Mesenchymal stem cell (in vitro differentiated cells and primary cell): ENCODE results near the gene CFAP97D1.

Source experiments
- DNase-seq: peaks from one replicate; pipeline ENCODE4 v3.0.0-alpha.2; 2013
- H2AFZ ChIP-seq: one replicate; pipeline ENCODE4 v1.6.1; 2013; ENCODE audit warnings: low read depth, mild to moderate bottlenecking, control low read depth, inconsistent platforms, low read length, moderate library complexity
- H2AK5ac ChIP-seq: 2 replicates; pipeline ENCODE4 v1.6.1; 2013; ENCODE audit warnings: low read length, moderate library complexity, mild to moderate bottlenecking, inconsistent platforms; ENCODE audit not compliant: severe bottlenecking
- H2BK120ac ChIP-seq: one replicate; pipeline ENCODE4 v1.6.1; 2013; ENCODE audit warnings: low read depth, mild to moderate bottlenecking, inconsistent platforms, low read length, moderate library complexity
- H2BK12ac ChIP-seq, 2 experiments: one replicate each; pipeline ENCODE4 v1.6.1; 2013; ENCODE audit warnings: inconsistent platforms in 2 of 2, low read length in 2 of 2, mild to moderate bottlenecking in 2 of 2, moderate library complexity in 2 of 2, control low read depth in 1 of 2
- H2BK15ac ChIP-seq: one replicate; pipeline ENCODE4 v1.6.1; 2013; ENCODE audit warnings: mild to moderate bottlenecking, low read depth, inconsistent platforms; ENCODE audit not compliant: poor library complexity, severe bottlenecking
- H2BK5ac ChIP-seq: 2 replicates; pipeline ENCODE4 v1.6.1; 2013; ENCODE audit warnings: low read depth, mild to moderate bottlenecking, low read length, control low read depth, inconsistent platforms; ENCODE audit not compliant: poor library complexity, severe bottlenecking
- H3K14ac ChIP-seq, 2 experiments: one replicate each; pipeline ENCODE4 v1.6.1; 2013; ENCODE audit warnings: inconsistent platforms in 2 of 2, low read length in 2 of 2, control low read depth in 1 of 2, mild to moderate bottlenecking in 1 of 2, moderate library complexity in 1 of 2
- H3K18ac ChIP-seq, 2 experiments: one replicate each; pipeline ENCODE4 v1.6.1; 2013; ENCODE audit warnings: inconsistent platforms in 2 of 2, low read length in 2 of 2, control low read depth in 1 of 2, low read depth in 1 of 2, mild to moderate bottlenecking in 1 of 2
- H3K23ac ChIP-seq, 2 experiments: one replicate each; pipeline ENCODE4 v1.6.1; 2013; ENCODE audit warnings: inconsistent platforms in 2 of 2, low read length in 2 of 2, mild to moderate bottlenecking in 2 of 2, moderate library complexity in 2 of 2, control low read depth in 1 of 2
- H3K27ac ChIP-seq: 2 replicates; pipeline ENCODE4 v1.5.1; 2013; ENCODE audit warnings: mild to moderate bottlenecking, moderate library complexity, low read length, control low read depth, inconsistent platforms; ENCODE audit not compliant: poor library complexity, severe bottlenecking
- H3K27me3 ChIP-seq, 2 experiments: 2 replicates each; pipeline versions ENCODE4 v1.6.1 to v1.7.0; 2013; ENCODE audit warnings: low read length in 2 of 2, mild to moderate bottlenecking in 2 of 2, moderate library complexity in 2 of 2, control low read depth in 1 of 2, inconsistent platforms in 1 of 2; ENCODE audit not compliant: control insufficient read depth in 1 of 2, insufficient read depth in 1 of 2
- H3K36me3 ChIP-seq, 2 experiments: 2 replicates each; pipeline versions ENCODE4 v1.6.1 to v1.7.0; 2013; ENCODE audit warnings: low read length in 2 of 2, control low read depth in 1 of 2, inconsistent platforms in 1 of 2, low read depth in 1 of 2, mild to moderate bottlenecking in 1 of 2; ENCODE audit not compliant: insufficient read depth in 2 of 2, control insufficient read depth in 1 of 2
- H3K4ac ChIP-seq, 2 experiments: one replicate each; pipeline ENCODE4 v1.6.1; 2013; ENCODE audit warnings: inconsistent platforms in 2 of 2, low read length in 2 of 2, mild to moderate bottlenecking in 2 of 2, moderate library complexity in 2 of 2, control low read depth in 1 of 2, low read depth in 1 of 2
- H3K4me1 ChIP-seq: 2 replicates; pipeline ENCODE4 v1.6.1; 2013; ENCODE audit warnings: low read depth, low read length, control low read depth; ENCODE audit not compliant: control insufficient read depth, insufficient read depth
- H3K4me2 ChIP-seq: 2 replicates; pipeline ENCODE4 v1.6.1; 2013; ENCODE audit warnings: low read length, mild to moderate bottlenecking, inconsistent platforms; ENCODE audit not compliant: poor library complexity, severe bottlenecking
- H3K4me3 ChIP-seq, 2 experiments: 2 replicates each; pipeline versions ENCODE4 v1.5.1 to v1.7.0; 2013; ENCODE audit warnings: low read length in 2 of 2, mild to moderate bottlenecking in 2 of 2, control low read depth in 1 of 2, low read depth in 1 of 2; ENCODE audit not compliant: insufficient read depth in 1 of 2
- H3K79me1 ChIP-seq: replicated peaks from 2 replicates; pipeline ENCODE4 v1.6.1; 2013; ENCODE audit warnings: mild to moderate bottlenecking, control low read depth, low read length, inconsistent platforms; ENCODE audit not compliant: poor library complexity, severe bottlenecking
- H3K9ac ChIP-seq: 2 replicates; pipeline ENCODE4 v1.7.0; 2013; ENCODE audit warnings: mild to moderate bottlenecking, low read length, moderate library complexity
- H3K9me3 ChIP-seq: 2 replicates; pipeline ENCODE4 v1.7.0; 2013; ENCODE audit warnings: mild to moderate bottlenecking, low read length; ENCODE audit not compliant: control insufficient read depth
- H4K8ac ChIP-seq: one replicate; pipeline ENCODE4 v1.6.1; 2013; ENCODE audit warnings: inconsistent platforms, mild to moderate bottlenecking, low read length, moderate library complexity
- H4K91ac ChIP-seq: one replicate; pipeline ENCODE4 v1.6.1; 2013; ENCODE audit warnings: mild to moderate bottlenecking, low read length, inconsistent platforms
- WGBS: methylation state at CpG from one replicate; pipeline ENCODE4 v1.1.7; 2013; ENCODE audit warnings: mixed read lengths; 5-methylcytosine and 5-hydroxymethylcytosine counted together

CFAP97D1 gene

GRCh38 chr17:43827596-43827995 lies 47.4 kb downstream of the CFAP97D1 start:
- Histone ChIP-seq H2AFZ (no peak overlapping the region), H3K9ac (no peak overlapping the region), H3K27ac (no peak overlapping the region), H3K79me1 (peaks cover 8% of the 10 kb centered on the region), H4K8ac (no peak overlapping the region), H3K23ac (no peak overlapping the region), H3K27me3 (no peaks in the 10 kb centered on the region), H3K4me1 (peaks cover 9% of the 10 kb centered on the region), H3K4me2 (no peak overlapping the region), H2BK120ac (no peak overlapping the region), H3K18ac (no peak overlapping the region), H3K14ac (no peak overlapping the region), H3K9me3 (no peaks in the 10 kb centered on the region), H2AK5ac (no peak overlapping the region), H3K36me3 (peaks cover 60 to 76% of the 10 kb centered on the region in 2 experiments), H2BK15ac (no peak overlapping the region), H3K4me3 (no peak overlapping the region), H2BK5ac (no peak overlapping the region), H4K91ac (no peak overlapping the region), H2BK12ac (no peak overlapping the region), H3K4ac (no peak overlapping the region)
- WGBS, result 93% methylated on average over 9 of the region's 9 CpGs
- DNase-seq, result no peak

GRCh38 chr17:43829738-43830137 lies 49.5 kb downstream of the CFAP97D1 start:
- H2AK5ac ChIP-seq, result no peak overlapping the region
- 99% methylated on average over 14 of the region's 14 CpGs for WGBS
- no peak overlapping the region for H2BK5ac ChIP-seq
- H2BK12ac ChIP-seq, result no peak overlapping the region
- peaks cover 14% of the 10 kb centered on the region for H3K4me1 ChIP-seq
- H2BK15ac ChIP-seq, result no peak overlapping the region
- no peak overlapping the region for H4K91ac ChIP-seq
- H3K9ac ChIP-seq, result no peak overlapping the region
- no peak overlapping the region for H3K27ac ChIP-seq
- no peak overlapping the region for H4K8ac ChIP-seq
- H3K14ac ChIP-seq, result no peak overlapping the region
- H3K18ac ChIP-seq, result no peak overlapping the region
- H3K4ac ChIP-seq, result no peak overlapping the region
- H3K4me3 ChIP-seq, result no peak overlapping the region
- H3K9me3 ChIP-seq, result no peaks in the 10 kb centered on the region
- H2BK120ac ChIP-seq, result no peak overlapping the region
- no peak for DNase-seq
- peaks cover 50 to 62% of the 10 kb centered on the region in 2 experiments for H3K36me3 ChIP-seq
- H3K27me3 ChIP-seq, result no peaks in the 10 kb centered on the region
- no peak overlapping the region for H2AFZ ChIP-seq
- no peak overlapping the region for H3K4me2 ChIP-seq
- H3K23ac ChIP-seq, result no peak overlapping the region
- peaks cover 6% of the 10 kb centered on the region for H3K79me1 ChIP-seq

GRCh38 chr17:43830510-43831140 lies 50.4 kb downstream of the CFAP97D1 start:
- no peak overlapping the region for H3K27ac ChIP-seq
- no peak overlapping the region for H4K8ac ChIP-seq
- no peak overlapping the region for H2BK15ac ChIP-seq
- H3K4ac ChIP-seq, result no peak overlapping the region
- H3K9me3 ChIP-seq, result no peaks in the 10 kb centered on the region
- no peak overlapping the region for H4K91ac ChIP-seq
- no peak overlapping the region for H2BK120ac ChIP-seq
- no peak overlapping the region for H2BK12ac ChIP-seq
- no peak overlapping the region for H3K9ac ChIP-seq
- no peak overlapping the region for H3K18ac ChIP-seq
- H2AFZ ChIP-seq, result no peak overlapping the region
- no peak overlapping the region for H2AK5ac ChIP-seq
- H2BK5ac ChIP-seq, result no peak overlapping the region
- H3K23ac ChIP-seq, result no peak overlapping the region
- H3K4me1 ChIP-seq, result peaks cover 14% of the 10 kb centered on the region
- H3K4me3 ChIP-seq, result no peak overlapping the region
- H3K36me3 ChIP-seq, result peaks cover 43 to 53% of the 10 kb centered on the region in 2 experiments
- no peak overlapping the region for H3K14ac ChIP-seq
- H3K4me2 ChIP-seq, result no peak overlapping the region
- H3K79me1 ChIP-seq, result peaks cover 3% of the 10 kb centered on the region
- DNase-seq, result no peak
- WGBS, result 94% methylated on average over 7 of the region's 7 CpGs
- no peaks in the 10 kb centered on the region for H3K27me3 ChIP-seq

DNA sequence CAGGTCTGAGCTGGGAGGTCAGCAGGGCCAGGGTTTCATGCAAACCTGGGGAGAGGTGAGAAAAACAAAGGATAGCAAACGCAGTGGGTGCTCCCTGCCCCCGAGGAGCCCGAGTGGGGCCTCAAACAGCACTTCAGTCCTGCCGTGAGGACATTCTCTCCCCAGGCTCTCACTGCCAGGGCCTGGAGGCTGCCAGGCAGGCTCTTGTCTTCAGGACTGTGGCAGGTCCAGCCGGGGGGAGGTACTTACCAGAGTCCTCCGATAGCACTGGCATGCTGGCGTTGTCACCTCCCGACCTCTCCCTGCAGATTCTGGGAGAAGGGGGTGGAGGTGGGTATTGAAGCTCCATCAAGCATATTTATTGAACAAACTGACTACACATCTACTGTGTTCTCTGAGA lies 51.4 kb downstream of the CFAP97D1 start:
- no peak overlapping the region for H2BK15ac ChIP-seq
- H2BK12ac ChIP-seq, result no peak overlapping the region
- peaks cover 40 to 44% of the 10 kb centered on the region in 2 experiments for H3K36me3 ChIP-seq
- no peaks in the 10 kb centered on the region for H3K27me3 ChIP-seq
- H3K79me1 ChIP-seq, result peaks cover 3% of the 10 kb centered on the region
- H3K4me3 ChIP-seq, result peak overlapping the region in 1 of 2 experiments; percentile 81
- WGBS, result 78% methylated on average over 5 of the region's 8 CpGs
- H3K23ac ChIP-seq, result no peak overlapping the region
- no peak overlapping the region for H2BK120ac ChIP-seq
- H3K4ac ChIP-seq, result no peak overlapping the region
- no peak overlapping the region for H2BK5ac ChIP-seq
- H4K8ac ChIP-seq, result no peak overlapping the region
- H3K14ac ChIP-seq, result no peak overlapping the region
- H3K18ac ChIP-seq, result no peak overlapping the region
- H4K91ac ChIP-seq, result no peak overlapping the region
- H2AK5ac ChIP-seq, result no peak overlapping the region
- peaks cover 14% of the 10 kb centered on the region for H3K4me1 ChIP-seq
- no peak overlapping the region for H2AFZ ChIP-seq
- no peak overlapping the region for H3K4me2 ChIP-seq
- H3K9me3 ChIP-seq, result no peaks in the 10 kb centered on the region
- H3K9ac ChIP-seq, result peak overlapping the region; percentile 78
- DNase-seq, result no peak
- no peak overlapping the region for H3K27ac ChIP-seq
